AG08396 (cell line): ENCODE data around the gene FBXO8.

Experiments used
- DNase-seq: peaks from one replicate; pipeline ENCODE4 v3.0.0; 2012; ENCODE audit warnings: low spot score, mixed read lengths

FBXO8 gene

DNA sequence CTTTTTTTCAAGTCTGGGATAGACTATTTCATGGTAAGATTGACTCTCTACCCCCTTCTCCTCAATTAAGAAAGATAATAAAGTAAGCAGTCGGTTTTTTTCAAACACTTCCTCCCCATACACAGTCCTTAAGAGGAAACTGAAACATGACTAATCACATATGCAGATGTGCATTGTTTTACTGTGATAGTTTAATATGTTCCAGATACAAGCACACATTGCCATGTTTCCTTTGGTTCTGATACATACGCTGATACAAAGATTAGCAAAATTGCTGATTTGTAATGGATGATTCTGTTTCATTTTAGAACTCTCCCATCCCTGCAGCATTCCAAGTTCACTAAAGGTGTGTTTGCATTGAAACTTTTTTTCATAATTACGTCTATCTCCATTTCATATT is 76.1 kb downstream of the FBXO8 start:
- no peak for DNase-seq

DNA sequence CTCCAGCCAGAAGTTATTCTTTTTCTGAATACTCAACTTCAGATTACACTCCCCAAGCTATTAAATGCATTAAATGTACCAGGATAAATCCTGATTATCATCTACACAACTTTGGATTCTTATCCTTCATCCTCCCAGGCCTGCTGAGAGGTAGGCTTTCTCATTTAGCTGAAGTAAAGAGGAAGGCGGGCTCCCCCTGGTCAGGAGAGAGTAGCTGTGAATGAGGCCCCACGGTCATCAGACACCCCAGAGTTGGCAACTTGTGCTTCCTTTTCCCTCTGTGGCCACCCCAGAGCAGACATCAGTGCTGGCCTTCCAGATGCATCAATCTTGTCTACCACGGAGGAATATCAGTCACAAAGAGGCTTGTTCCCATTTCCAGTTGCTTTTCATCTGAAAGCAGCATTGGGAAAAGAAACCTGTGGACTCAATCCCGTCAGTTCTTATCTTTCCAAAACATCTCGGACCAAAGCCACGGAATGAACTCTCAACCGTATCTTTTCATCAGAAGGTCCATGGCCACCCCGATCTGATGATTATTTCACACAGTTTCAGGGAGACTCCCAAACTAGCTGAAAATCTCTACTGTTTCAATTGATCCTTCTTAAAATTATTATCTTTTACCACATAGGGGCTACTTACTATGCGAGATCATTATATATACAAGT is 79.2 kb downstream of the FBXO8 start:
- no peak for DNase-seq

DNA sequence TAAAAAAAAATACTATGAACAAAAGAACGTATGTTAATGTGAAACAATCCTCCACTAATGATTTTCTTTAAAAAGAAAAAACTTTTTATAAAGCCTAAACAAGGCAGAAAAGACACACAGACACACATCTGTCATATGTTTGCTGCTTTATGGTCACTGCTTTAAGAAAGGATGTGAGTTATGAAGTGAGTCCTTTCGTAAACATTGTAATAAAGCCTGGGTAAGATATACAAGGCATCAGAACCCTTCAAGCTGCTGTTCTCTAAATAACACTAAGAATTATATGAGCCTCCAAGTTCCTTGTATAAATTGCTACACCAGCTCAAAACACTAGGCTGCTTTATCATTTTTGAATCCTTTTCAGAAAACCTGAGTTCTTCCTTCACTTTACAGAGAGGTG is 81.6 kb downstream of the FBXO8 start:
- DNase-seq, result no peak

DNA sequence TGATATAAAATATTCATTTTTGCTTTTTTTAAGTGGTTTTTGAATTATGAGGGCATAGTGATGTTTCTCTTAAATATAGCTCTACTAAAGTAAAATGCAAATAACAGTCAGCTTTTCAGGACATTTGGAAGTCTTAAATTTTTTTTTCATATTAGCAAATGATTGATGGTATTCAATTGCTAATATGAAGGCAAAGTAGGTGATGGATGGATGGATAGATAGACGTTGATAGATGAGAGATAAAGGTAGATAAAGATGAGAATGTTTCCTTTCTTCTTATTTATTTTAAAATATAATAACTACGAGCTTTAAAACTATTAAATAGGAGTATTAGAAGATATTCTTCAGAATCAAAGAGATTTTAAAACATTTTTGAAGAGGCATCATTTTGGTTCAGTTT is 83.7 kb downstream of the FBXO8 start:
- DNase-seq, result no peak

DNA sequence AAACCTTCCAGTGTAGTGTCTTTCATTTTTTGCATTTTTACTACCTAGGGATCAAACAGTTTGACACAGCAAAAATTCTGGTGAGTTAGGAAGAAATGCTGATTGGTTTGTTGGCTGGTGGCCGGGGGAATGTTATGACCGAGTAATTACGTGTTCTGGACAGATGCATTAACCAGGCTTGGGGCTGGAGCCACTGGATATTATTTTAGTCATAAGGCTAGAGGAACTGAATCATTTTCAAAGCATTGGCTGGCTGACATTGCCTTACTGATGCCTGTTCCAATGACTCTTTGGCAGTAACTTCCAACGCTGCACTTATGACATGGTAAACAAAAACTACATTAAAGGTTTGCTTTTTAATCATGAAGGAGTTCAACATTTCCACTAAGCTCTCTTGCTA is 84.6 kb downstream of the FBXO8 start:
- peak; percentile 53 for DNase-seq

DNA sequence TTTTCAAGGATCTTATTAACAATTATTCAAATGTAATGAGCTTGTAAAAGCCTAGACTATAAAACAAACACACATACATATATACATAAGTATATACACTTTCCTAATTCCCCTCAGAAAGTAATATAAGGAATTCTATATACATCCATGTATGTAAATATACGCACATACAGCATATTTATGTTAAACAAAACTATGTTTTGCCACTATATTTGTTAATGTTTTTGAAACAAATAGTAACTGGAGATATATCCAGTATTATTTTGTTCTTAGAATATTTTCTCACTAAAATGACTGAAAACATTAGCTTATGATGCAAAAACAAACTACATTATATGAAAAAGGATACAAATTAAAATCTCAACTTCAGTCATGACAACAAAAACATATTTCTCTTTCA is 85.1 kb downstream of the FBXO8 start:
- no peak for DNase-seq

DNA sequence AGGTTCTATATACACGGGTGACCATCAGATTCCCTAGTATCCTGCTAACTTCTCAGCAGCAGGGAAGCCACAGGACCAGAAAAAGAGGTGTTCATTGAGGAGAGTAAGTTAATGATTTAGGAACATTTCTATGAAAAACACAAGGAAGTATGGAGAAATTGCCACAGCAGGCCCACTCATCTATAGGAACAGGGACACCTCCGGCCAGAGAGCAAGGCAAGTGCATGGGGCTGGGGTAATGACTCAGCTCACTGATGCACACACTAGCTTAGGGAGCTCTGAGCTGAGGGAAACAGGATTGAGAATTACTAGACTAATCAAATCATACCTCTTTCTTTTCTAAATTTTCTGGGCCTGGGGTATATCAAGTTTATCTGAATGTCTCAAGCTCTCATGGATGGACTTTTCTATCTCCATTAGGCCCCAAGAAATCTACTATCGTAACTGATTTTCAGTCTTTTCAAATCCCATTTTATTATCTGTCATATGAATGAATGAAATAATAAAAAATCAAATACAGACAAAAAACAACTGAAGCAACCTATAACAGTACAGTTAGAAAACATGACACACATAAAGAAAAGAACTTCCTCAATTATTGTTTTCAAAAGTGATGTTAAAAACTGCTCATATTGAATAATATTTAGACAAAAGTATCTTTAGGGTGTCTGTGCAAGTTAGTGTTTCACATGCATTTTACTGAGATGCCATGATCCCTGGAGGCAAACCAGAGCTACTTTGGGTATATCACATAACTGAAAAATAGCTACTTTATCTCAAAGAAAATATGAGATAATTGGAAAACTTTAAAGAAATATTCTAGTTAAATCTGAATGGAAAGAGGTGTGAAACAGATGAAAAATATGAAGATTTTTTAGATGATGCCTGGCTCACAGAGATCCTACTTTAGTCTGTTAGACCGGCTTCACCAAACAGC is 89.8 kb downstream of the FBXO8 start:
- no peak for DNase-seq

DNA sequence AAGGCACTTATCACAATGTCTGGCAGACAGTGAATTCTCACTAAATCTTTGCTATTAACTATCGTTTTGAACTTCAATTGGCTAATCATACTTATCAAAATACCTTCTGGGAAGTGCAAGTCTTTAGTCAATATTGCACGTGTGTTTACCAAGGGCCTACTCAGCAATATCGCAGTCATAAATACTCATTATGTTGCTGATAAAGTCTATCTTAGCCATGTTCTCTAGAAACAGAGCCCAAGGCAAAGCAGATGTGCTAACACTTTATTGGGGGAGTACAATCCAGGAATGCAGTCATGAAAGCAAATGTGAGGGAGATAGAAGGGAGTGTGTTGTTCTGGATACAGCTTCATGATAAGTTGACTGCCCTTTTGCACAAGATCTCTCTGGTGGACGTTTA is 90.5 kb downstream of the FBXO8 start:
- no peak for DNase-seq

DNA sequence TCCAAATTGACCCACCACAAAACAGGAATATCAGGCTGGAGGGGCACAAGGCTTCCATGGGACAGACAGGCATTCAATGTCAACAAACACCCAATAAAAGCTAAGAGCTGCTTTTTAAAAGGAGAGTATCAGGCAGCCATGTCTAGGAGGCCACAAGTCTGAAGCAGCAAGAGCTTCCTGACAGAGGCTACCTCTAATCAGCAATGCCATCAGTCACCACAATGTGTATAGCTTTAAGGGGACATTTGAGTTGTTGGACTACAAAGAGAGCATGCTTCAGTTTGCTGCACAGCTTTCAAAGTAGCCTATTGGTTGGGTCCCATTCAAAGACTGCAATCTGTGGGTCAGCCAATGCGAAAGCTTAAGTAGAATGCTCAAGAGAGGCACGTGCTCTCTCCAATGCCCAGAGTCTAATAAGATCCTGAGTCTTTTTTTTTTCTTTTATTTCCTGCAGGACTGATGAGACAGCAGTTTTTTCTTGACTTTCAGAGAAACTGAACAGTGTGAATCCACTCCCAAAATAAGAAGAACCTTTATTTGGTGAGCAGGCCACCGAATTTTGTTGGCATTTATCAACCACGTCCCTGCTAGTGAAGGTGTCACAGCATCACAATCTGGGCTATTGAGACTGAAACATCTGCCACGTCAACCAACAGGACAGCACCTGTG is 92.5 kb downstream of the FBXO8 start:
- no peak for DNase-seq

DNA sequence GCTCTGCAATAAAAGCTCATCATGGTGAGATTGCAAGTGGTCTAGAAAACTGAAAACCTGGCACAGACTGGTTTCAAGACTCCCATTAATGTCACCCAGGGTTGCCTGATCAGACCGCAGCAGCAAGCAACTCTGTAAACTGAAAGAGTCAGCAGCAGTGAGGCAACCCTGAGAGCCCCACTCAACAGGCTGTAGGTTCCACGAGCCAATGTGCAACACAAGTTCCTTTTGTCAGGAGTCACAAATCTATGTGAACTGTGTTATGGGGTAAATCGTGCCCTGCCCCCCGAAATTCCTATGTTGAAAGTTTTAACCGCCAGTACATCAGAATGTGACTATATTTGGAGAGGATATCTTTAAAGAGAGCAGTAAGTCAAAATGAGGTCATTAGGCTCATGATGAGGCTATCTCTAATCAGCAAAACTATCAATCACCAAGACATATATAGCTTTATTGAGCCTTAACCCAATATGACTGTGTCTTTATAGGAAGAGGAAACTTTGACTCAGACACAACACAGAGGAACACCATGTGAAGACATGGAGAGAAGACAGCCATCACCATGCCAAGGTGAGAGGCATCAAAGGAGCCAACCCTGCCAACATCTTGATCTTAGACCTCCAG is 94.0 kb downstream of the FBXO8 start:
- DNase-seq, result no peak
